Upper lobe of left lung (tissue), 4 donors: ENCODE data around the gene THRSP.

Source experiments
- CTCF ChIP-seq, 6 experiments: fragments of 450-650 bp in 4 of 6; fragments of 200-600 bp in 2 of 6; sonication (generic) in 2 of 6; IDR thresholded peaks; one replicate each; pipeline ENCODE4 v1.5.1; 2016 to 2019; ENCODE audit warnings: antibody characterized with exemption in 6 of 6
- EP300 ChIP-seq, 4 donors: sonication (generic); formaldehyde crosslinking; IDR thresholded peaks; one replicate each; pipeline ENCODE4 v1.5.1; 2017; ENCODE audit warnings: antibody characterized with exemption in 4 of 4, control low read depth in 2 of 4
- POLR2A ChIP-seq, 4 donors: fragments of 450-650 bp; IDR thresholded peaks; one replicate each; pipeline ENCODE4 v1.5.1; 2016 to 2017; ENCODE audit warnings: antibody characterized with exemption in 4 of 4, mild to moderate bottlenecking in 2 of 4
- POLR2AphosphoS5 ChIP-seq, 2 donors: sonication (generic); formaldehyde crosslinking; IDR thresholded peaks; one replicate each; pipeline ENCODE4 v1.5.1; 2017; ENCODE audit warnings: antibody characterized with exemption in 2 of 2

DNA sequence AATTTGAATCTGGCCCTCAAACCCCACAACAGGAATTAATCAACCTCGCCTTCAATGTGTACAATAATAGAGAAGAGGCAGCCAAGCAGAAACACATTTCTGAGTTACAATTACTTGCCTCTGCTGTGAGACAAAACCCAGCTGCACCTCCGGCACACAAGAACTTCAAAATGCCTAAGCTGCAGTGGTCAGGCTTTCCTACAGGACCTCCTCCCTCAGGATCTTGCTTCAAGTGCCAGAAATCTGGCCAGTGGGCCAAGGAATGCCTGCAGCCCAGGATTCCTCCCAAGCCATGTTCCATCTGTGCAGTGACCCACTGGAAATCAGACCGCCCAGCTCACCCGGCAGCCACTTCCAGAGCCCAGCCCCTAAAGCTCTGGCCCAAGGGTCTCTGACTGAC, 19.4 kb downstream of the THRSP start:
- no peak for TF ChIP-seq CTCF (IDR thresholded peaks at IDR 0.05)
- no peak for TF ChIP-seq POLR2AphosphoS5 (IDR thresholded peaks at IDR 0.05)
- TF ChIP-seq POLR2A (IDR thresholded peaks at IDR 0.05): no peak
- TF ChIP-seq EP300 (IDR thresholded peaks at IDR 0.05): no peak
